ENCODE data around the gene PCED1B.
"Not testable (repeated sequence)": the region's sequence is repeated elsewhere in the genome, so short reads cannot be mapped to it uniquely, and the experiment has no call there.

The PCED1B gene

GRCh38 chr12:47245623-47246022 lies 166.2 kb downstream of the PCED1B start:
- DNase-seq, result peak; percentile 42

GRCh38 chr12:47247418-47247817 lies 168.0 kb downstream of the PCED1B start:
- peak; percentile 65 for DNase-seq

DNA sequence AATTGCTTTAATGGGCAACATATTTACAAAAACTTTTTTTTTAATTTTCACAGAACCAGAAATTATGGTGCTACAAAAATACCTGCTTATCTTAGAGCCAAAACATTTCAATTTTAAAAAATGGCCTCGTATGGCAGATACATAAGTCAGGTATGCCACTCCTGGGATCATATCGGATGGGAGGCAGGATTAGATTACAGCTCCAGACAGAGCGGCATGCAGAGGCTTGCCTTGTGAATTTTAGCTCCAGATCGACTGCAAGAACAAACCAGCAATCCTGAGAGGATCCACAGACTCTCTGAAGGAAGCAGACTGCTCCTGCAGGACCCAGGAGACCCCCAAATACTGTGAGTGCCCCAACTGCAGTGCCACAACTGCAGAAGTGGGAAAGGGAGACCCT lies 169.7 kb downstream of the PCED1B start:
- DNase-seq, result no peak

- DNase-seq, result peak; percentile 57
These were observed 170.4 kb downstream of the PCED1B start for GRCh38 chr12:47249719-47250357.

DNA sequence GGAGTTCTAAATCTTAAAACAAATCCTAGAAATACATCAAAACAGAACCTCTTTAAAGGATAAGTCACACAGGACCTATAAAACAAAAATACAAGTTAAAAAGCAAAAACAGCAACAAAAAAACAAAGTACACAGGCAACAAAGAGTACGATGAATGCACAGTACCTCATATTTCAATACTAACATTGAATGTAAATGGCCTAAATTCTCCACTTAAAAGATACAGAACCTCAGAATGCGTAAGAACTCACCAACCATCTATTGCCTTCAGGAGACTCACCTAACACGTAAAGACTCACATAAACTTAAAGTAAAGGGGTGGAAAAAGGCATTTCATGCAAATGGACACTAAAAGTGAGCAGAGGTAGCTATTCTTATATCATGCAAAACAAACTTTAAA lies 172.5 kb downstream of the PCED1B start:
- no peak for DNase-seq

GRCh38 chr12:47264951-47265350 lies 185.5 kb downstream of the PCED1B start:
- no peak for DNase-seq

GRCh38 chr12:47265391-47265790 lies 186.0 kb downstream of the PCED1B start:
- DNase-seq, result no peak

GRCh38 chr12:47267571-47267970 lies 188.2 kb downstream of the PCED1B start:
- DNase-seq, result no peak

- DNase-seq, result no peak
These were observed 189.4 kb downstream of the PCED1B start for GRCh38 chr12:47268501-47269454.

- DNase-seq, result no peak
These were observed 190.5 kb downstream of the PCED1B start for GRCh38 chr12:47269916-47270315.

DNA sequence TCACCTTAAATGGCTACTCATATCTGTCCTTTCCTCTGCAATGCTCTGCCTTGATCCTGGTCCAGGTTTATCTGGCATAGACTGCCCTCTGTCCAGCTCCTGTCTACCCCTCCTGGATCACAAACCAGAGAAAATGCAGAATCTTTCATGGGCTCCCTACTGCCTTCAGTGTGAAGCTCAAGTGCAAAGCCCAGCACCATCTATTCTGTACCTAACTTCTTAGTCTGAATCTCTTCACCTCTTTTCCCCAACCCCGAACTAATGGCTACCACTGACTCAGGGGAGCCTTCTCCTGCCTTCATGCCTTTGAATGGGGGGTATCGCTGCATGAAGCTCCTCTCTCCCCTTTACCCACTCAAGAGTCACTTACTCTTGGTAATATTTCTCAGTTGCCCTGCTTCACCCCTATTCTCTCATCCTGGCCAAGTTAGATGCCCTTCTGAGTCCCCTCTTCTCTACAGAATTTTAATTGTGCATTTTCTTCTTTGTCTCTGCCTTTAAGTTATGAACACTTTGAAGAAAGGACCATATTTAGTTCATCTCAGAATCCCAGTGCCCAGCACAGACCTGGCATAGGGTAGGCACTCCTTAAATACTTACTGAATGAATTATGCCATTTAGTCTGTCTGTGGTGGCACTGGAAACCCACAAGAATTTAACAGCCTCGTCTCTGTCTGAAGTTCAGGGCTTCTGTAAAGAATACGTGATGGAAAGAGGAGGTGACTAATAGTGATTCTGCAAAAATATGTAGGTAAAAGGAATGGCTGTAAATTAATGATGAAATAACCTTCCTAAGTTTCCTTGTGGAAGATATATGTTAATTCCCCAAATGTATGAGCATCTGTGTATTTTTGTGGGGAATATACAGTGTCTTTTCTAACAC lies 191.6 kb downstream of the PCED1B start:
- no peak for DNase-seq

DNA sequence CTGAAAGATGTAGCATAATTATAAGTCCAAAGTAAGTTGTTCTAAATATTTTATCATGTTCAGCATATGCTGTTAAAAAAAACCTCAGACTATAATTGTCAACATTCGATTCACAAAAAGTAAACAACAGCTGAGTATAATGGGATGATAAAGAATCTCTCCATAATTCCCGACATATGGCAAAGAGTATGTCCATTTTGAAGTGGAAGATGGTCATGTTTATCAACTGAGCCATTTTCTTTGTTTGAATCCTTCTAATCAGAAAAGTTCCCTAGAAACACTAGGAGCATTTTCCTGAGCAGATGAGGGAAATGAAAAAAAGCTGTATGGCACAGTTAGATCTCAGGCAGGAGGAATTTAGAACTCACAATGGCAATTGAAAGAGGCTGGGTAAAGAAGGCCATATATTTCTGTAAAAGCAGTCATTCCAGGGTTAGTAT lies 192.4 kb downstream of the PCED1B start:
- peak; percentile 50 for DNase-seq

GRCh38 chr12:47272412-47273190 lies 193.2 kb downstream of the PCED1B start:
- DNase-seq, result peak; percentile 45

DNA sequence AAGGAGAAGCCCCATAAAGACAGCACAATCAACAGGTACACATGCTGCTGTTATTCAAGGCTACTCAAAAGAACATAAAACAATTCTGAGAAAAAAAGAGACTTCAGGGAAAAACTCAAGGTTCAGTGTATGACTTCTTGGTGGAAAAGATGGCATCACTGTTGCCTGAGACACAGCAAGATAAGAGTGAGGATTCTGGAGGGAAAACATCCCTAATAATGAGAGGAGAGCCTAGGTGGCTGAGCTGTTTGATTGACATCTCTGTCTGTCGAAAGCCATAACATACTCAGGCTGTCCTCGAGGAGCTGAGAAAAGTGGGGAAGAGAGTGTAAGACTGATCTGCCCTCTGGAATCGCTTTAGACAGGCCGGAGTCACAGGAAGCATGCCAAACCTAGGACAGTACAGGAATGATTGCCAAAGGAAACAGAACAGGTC lies 193.8 kb downstream of the PCED1B start:
- no peak for DNase-seq

- DNase-seq, result no peak
These were observed 195.3 kb downstream of the PCED1B start for GRCh38 chr12:47274760-47275159.

DNA sequence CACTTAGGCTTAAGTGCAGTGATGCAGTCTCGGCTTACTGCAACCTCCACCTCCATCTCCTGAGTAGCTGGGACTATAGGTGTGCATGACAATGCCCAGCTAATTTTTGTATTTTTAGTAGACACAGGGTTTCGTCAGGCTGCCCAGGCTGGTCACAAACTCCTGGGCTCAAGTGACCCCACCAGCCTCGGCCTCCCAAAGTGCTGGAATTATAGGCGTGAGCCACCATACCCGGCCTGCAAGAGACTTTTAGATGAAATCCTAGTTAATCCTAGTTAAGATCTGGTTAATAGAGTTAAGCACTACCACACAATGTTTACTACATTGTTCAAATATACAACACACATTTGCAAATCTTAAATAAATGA lies 196.8 kb downstream of the PCED1B start:
- DNase-seq, result no peak

- DNase-seq, result peak; percentile 77
These were observed 197.3 kb downstream of the PCED1B start for GRCh38 chr12:47276621-47277309.

- peak; percentile 62 for DNase-seq
These were observed 198.6 kb downstream of the PCED1B start for GRCh38 chr12:47277972-47278448.

GRCh38 chr12:47279758-47280157 lies 200.3 kb downstream of the PCED1B start:
- DNase-seq, result not testable (repeated sequence)

DNA sequence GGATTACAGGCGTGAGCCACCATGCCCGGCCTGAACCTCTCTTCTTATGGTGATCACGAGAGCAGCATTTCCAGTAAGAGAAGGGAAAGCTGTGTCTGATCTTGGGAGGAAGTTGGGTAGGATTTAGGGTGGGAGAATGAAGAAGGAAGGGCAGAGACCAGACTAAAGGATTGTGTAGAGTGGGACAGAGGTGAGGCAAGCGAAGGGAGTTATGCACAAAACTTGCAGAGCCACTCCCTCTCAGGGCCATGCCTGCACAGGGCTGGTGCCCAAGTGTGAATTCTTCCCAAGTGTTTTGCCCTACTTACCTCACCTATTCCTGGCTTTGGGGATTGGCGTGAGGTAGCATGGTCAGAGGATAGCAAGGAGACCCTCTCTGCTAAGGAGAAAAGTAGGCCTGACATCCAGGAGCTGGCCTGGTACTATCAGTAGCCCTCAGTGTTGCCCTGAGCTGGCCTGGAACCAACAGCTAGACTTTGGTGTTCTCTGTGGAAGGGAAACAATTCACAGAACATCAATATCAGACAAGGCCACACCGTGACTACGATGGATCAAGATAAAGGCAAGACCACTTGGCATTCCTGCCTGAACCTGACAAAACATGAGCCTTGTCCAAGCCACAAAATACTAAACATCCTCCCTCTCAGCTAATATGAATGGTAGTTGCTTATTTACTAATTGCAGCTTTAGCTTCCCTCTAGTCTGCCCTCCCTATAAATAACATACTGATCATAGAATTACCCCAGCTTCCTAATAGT lies 201.3 kb downstream of the PCED1B start:
- no peak for DNase-seq
